ACC112 (cell line): ENCODE data around the gene RUVBL2.
"Not testable (repeated sequence)": the region's sequence is repeated elsewhere in the genome, so short reads cannot be mapped to it uniquely, and the experiment has no call there.

Source experiments
- H2AFZ ChIP-seq: fragments of 200-600 bp; sonication (generic); one replicate; pipeline ENCODE4 v1.6.0; 2017; ENCODE audit warnings: antibody characterized with exemption, low read length; ENCODE audit not compliant: unreplicated experiment
- H3K27ac ChIP-seq: fragments of 200-600 bp; sonication (generic); 2 replicates; pipeline ENCODE4 v1.5.1; 2014; ENCODE audit warnings: low read depth, mild to moderate bottlenecking, antibody characterized with exemption, low read length, moderate library complexity
- H3K27me3 ChIP-seq: fragments of 200-600 bp; sonication (generic); 2 replicates; pipeline ENCODE4 v1.6.1; 2014; ENCODE audit warnings: mild to moderate bottlenecking, antibody characterized with exemption, low read length, moderate library complexity, mixed read lengths; ENCODE audit not compliant: insufficient read depth
- H3K36me3 ChIP-seq: fragments of 200-600 bp; sonication (generic); 2 replicates; pipeline ENCODE4 v1.6.1; 2016; ENCODE audit warnings: mild to moderate bottlenecking, antibody characterized with exemption, low read length, moderate library complexity, mixed read lengths; ENCODE audit not compliant: insufficient read depth
- H3K4me1 ChIP-seq: fragments of 200-600 bp; sonication (generic); one replicate; pipeline ENCODE4 v1.6.1; 2016; ENCODE audit warnings: low read length, mixed read lengths; ENCODE audit not compliant: insufficient read depth, unreplicated experiment, control insufficient read depth
- H3K4me3 ChIP-seq: fragments of 200-600 bp; sonication (generic); 2 replicates; pipeline ENCODE4 v1.5.1; 2014; ENCODE audit warnings: mild to moderate bottlenecking, low read depth, low read length
- H3K79me2 ChIP-seq: fragments of 200-600 bp; sonication (generic); one replicate; pipeline ENCODE4 v1.6.0; 2016; ENCODE audit warnings: low read length; ENCODE audit not compliant: control insufficient read depth, unreplicated experiment, insufficient read depth

Gene RUVBL2

GRCh38 chr19:49031642-49032301, 38.1 kb downstream of the RUVBL2 start, which contains the start of gene CGB2:
TSS of gene CGB2 (plus strand) at chr19:49031890. CDS start at chr19:49032096, 206 bp downstream.
- H3K36me3 ChIP-seq, H3K27me3 ChIP-seq, H3K79me2 ChIP-seq, H3K27ac ChIP-seq, H3K4me3 ChIP-seq, H3K4me1 ChIP-seq, H2AFZ ChIP-seq: not testable (repeated sequence)

DNA sequence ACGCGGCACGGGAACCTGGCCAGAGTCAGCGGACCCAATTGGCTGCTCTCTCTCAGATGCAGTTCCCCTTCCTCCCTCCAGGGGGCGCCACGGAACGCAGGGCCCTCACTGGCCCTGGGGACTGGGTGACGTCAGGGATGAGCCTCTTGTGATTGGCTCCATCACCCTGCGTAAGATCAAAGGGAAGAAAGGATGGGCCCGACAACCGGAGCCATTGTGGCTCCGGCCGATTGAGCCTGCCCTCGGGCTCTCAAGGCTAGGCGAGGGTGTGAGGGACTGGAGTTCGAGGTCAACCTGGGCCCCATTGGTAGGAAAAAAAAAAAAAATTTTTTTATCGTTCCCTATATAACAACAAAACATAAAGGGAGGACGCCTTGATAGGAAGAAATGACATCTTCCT, 43.1 kb downstream of the RUVBL2 start, which contains the start of gene CGB1:
Gene CGB1, minus strand, starts transcription at position 81 of the 400 bp plus-strand sequence. CDS start 184 bp downstream, outside the sequence.
- H3K4me1 ChIP-seq, H2AFZ ChIP-seq, H3K4me3 ChIP-seq, H3K36me3 ChIP-seq, H3K27me3 ChIP-seq, H3K79me2 ChIP-seq, H3K27ac ChIP-seq: not testable (repeated sequence)

DNA sequence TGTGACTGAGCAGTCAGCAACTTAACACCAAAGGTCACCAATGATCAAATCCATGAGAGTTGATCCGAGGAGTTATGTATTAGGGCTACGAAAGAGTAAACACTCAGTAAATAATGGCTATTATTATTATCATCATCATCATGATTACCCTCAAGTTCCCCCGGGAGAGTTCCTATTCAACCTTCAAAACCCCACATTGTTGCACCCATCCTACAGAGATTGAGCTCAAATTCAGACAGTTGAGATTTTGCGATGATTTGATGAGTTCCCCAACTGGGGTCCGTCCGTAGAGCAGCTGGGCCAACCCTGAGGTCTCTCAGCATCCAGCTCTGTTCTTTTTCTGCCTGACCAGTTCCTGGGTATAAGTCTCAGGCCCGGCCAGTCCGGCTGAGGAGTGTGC, 44.4 kb downstream of the RUVBL2 start:
- H2AFZ ChIP-seq, H3K27me3 ChIP-seq, H3K79me2 ChIP-seq, H3K4me1 ChIP-seq, H3K27ac ChIP-seq, H3K36me3 ChIP-seq, H3K4me3 ChIP-seq: not testable (repeated sequence)

GRCh38 chr19:49038557-49039276, 45.0 kb downstream of the RUVBL2 start:
- H3K27me3 ChIP-seq, H3K27ac ChIP-seq, H3K4me3 ChIP-seq, H3K36me3 ChIP-seq, H3K4me1 ChIP-seq, H2AFZ ChIP-seq, H3K79me2 ChIP-seq: not testable (repeated sequence)

- H2AFZ ChIP-seq, H3K36me3 ChIP-seq, H3K79me2 ChIP-seq, H3K27ac ChIP-seq, H3K27me3 ChIP-seq, H3K4me1 ChIP-seq, H3K4me3 ChIP-seq: not testable (repeated sequence)
These were observed 46.0 kb downstream of the RUVBL2 start for GRCh38 chr19:49039736-49040135.

DNA sequence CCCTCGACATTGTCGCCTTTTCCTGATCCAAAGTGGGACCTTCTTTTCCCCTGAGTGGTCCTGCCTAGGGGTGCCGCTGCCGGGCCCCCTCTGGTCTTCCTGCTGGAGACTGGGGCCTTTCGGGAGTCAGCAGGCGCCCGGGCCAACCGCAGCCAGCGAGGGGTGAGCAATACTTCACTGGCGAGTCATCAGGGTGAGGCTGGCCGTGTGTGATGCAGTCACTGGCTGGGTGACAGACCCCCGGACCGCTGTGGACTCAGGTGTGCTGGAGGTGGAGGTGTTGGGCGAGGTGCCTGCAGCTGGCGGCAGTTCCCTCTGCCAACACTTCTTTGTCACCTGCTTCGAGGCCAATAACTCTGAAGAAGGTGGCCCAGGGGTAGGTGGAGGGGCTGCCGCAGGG, 48.5 kb downstream of the RUVBL2 start:
- Histone ChIP-seq H3K4me3 (no peak overlapping the region), H3K4me1 (no peaks in the 10 kb centered on the region), H2AFZ (no peak overlapping the region), H3K27ac (no peak overlapping the region), H3K79me2 (no peaks in the 10 kb centered on the region), H3K36me3 (no peaks in the 10 kb centered on the region), H3K27me3 (no peaks in the 10 kb centered on the region)

DNA sequence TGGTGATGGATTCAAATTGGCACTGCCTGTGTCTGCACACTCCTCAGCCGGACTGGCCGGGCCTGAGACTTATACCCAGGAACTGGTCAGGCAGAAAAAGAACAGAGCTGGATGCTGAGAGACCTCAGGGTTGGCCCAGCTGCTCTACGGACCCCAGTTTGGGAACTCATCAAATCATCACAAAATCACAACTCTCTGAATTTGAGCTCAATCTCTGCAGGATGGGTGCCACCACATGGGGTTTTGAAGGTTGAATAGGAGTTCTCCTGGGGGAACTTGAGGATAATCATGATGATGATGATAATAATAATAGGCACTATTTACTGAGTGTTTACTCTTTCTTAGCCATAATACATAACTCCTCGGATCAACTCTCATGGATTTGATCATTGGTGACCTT, 49.0 kb downstream of the RUVBL2 start:
- H3K79me2 ChIP-seq, H3K4me3 ChIP-seq, H2AFZ ChIP-seq, H3K27me3 ChIP-seq, H3K4me1 ChIP-seq, H3K36me3 ChIP-seq, H3K27ac ChIP-seq: not testable (repeated sequence)

DNA sequence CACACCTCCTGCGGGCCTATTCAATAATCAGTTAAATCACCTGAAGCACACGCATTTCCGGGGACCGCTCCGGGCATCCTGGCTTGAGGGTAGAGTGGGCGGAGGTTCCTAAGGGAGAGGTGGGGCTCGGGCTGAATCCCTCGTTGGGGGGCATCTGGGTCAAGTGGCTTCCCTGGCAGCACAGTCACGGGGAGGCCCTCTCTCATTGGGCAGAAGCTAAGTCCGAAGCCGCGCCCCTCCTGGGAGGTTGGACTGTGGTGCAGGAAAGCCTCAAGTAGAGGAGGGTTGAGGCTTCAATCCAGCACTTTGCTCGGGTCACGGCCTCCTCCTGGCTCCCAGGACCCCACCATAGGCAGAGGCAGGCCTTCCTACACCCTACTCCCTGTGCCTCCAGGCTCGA, 49.9 kb downstream of the RUVBL2 start, which contains the start of gene CGB5:
Gene CGB5, plus strand, starts transcription at position 301 of the 400 bp plus-strand sequence. CDS start 362 bp downstream, outside the sequence.
- not testable (repeated sequence) for H3K27ac ChIP-seq, H3K4me3 ChIP-seq, H3K27me3 ChIP-seq, H3K4me1 ChIP-seq, H2AFZ ChIP-seq, H3K79me2 ChIP-seq, H3K36me3 ChIP-seq

DNA sequence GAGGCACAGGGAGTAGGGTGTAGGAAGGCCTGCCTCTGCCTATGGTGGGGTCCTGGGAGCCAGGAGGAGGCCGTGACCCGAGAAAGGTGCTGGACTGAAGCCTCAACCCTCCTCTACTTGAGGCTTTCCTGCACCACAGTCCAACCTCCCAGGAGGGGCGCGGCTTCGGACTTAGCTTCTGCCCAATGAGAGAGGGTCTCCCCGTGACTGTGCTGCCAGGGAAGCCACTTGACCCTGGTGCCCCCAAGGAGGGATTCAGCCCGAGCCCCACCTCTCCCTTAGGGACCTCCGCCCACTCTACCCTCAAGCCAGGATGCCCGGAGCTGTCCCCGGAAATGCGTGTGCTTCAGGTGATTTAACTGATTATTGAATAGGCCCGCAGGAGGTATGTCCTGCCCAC, 55.3 kb downstream of the RUVBL2 start, which contains the start of gene CGB8:
Gene CGB8, minus strand, starts transcription at position 101 of the 400 bp plus-strand sequence. CDS start 372 bp downstream, outside the sequence.
- not testable (repeated sequence) for H3K27me3 ChIP-seq, H3K79me2 ChIP-seq, H2AFZ ChIP-seq, H3K36me3 ChIP-seq, H3K4me1 ChIP-seq, H3K4me3 ChIP-seq, H3K27ac ChIP-seq

DNA sequence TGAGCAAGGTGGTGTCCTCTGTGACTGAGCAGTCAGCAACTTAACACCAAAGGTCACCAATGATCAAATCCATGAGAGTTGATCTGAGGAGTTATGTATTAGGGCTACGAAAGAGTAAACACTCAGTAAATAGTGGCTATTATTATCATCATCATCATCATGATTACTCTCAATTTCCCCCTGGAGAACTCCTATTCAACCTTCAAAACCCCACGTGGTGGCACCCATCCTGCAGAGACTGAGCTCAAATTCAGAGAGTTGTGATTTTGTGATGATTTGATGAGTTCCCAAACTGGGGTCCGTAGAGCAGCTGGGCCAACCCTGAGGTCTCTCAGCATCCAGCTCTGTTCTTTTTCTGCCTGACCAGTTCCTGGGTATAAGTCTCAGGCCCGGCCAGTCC, 56.1 kb downstream of the RUVBL2 start:
- not testable (repeated sequence) for H3K27ac ChIP-seq, H3K27me3 ChIP-seq, H2AFZ ChIP-seq, H3K79me2 ChIP-seq, H3K4me1 ChIP-seq, H3K36me3 ChIP-seq, H3K4me3 ChIP-seq
